T47D (cell line): ENCODE data around the gene F2RL1.
"Not testable (repeated sequence)": the region's sequence is repeated elsewhere in the genome, so short reads cannot be mapped to it uniquely, and the experiment has no call there.

ENCODE experiments used
- DNase-seq, 2 experiments: peaks; one replicate each; pipeline versions ENCODE4 v3.0.0 to v3.0.0-alpha.2; 2011 to 2012; ENCODE audit warnings: low read depth in 1 of 2, low spot score in 1 of 2
- JUND ChIP-seq: IDR thresholded peaks from 2 replicates; pipeline ENCODE4 v1.6.1; 2012; ENCODE audit warnings: low read depth
- in situ Hi-C: cut with HindIII; loops from 2 replicates; pipeline ENCODE4 v1.10.0; 2016; ENCODE audit warnings: low sequenced_read_pairs, low pct_unique_long_range_greater_than_20kb

Gene F2RL1

GRCh38 chr5:76811214-76811613 is 7.6 kb upstream of the F2RL1 start:
- no peak for TF ChIP-seq JUND
- no peak for DNase-seq
- in situ Hi-C loops = no loop called here

DNA sequence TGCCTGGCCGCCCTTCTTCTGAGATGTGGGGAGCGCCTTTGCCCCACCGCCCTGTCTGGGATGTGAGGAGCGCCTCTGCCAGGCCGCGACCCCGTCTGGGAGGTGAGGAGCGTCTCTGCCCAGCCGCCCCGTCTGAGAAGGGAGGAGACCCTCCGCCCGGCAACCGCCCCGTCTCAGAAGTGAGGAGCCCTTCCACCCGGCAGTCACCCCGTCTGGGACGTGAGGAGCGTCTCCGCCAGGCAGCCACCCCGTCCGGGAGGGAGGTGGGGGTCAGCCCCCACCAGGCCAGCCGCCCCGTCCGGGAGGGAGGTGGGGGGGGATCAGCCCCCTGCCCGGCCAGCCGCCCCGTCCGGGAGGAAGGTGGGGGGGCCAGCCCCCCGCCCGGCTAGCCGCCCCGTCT is 6.6 kb upstream of the F2RL1 start:
- in situ Hi-C loops, DNase-seq: not testable (repeated sequence)

DNA sequence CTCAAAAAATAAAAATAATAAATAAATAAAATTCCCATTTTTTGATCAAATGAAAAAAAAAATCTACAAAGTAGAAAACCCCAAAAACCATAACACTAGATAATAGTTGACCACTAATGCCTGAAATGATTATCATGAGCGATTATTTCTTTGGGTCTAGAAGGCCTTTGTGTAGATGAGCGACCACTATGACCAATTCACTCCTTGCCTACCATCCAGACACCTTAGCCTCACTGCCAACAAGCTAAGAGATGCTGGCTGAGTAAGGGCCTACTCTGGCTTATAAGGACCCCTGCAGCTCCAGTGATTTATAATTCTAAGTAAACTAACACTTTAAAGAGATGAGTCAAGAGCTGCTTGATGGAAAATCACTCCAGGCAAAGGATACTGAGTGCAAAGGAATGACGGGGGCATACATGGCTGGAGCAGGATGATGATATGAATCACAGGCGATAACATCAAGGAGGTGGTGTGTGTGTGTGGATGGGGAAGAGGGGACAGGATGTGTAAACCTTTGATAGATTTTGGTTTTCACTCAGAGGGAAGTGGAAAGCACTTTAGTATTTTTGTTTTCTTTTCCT is 4.8 kb upstream of the F2RL1 start:
- TF ChIP-seq JUND = no peak
- in situ Hi-C loops = no loop called here
- no peak for DNase-seq

DNA sequence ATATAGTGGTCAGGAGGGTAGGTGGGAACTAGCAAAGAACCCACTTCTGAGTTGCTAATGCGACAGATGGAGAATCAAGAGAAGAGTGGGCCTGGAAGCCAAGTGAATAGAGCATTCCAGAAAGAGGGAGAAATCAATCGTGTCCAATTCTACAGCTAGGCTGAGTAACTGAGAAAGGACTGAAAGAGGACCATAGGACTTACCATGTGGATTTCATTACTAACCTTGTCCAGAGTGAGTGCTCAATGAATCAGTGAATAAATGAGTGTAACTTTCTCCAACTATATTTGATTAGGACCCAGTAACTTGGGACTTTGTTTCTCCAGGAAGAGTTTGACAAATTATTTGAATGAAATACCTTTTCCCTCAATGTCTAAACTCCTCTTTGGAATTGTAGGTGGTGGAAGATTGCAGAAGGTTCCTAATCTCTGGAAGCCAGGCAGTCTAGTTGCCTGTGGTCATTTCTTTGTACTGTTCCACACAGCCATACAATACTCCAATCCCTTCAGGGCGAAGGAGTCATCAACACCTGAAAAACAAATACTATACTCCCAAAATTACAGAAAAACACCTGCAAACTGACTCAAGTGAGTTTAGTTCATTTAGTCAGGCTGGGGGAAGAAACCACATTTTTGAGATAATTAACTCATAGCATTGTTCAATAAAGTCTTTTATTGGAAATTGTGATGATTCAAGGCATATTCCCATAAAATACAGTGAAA is 2.6 kb upstream of the F2RL1 start:
- no peak for TF ChIP-seq JUND
- no peak for DNase-seq
- in situ Hi-C loops = no loop called here

GRCh38 chr5:76819851-76820525 is 1.2 kb downstream of the F2RL1 start:
- in situ Hi-C loops = no loop called here
- DNase-seq = peak in 1 of 2 experiments; percentile 16
- TF ChIP-seq JUND = no peak

DNA sequence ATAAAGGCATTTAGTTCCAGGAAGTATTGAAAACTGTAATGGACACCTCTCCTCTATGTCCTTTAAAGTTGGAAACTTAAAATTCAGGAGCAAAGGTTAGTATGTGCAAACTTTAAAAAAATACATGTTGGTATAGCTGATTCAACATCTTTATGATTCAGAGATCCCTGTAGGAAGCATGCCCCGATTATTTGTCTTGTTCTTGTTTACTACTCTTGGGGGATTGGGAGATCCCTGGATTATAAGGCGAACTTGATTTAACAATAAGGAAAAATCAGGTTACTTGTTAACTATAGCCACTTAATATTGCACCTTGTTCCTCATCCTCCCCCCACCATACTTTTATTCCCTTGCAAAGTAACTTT is 1.7 kb downstream of the F2RL1 start:
- in situ Hi-C loops = no loop called here
- no peak for DNase-seq
- no peak for TF ChIP-seq JUND

DNA sequence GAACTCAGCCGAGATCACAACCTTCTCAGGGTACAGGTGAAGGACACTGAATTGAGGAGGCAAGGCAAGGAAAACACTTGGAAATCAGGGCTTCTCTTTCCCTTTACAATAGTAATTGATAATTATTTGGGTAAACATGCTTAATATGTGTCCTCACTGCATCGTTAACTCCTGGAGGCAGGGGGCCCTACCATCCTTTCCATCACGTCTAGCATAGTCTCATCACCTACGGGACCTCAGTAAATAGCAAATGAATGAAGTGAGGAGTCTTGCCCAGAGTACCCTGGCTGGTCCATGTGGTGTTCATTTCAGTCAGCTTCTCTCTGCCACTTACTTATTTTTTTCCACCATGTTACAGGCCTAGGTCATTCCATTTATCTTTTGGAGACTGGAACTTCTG is 2.3 kb downstream of the F2RL1 start:
- no peak for DNase-seq
- in situ Hi-C loops = no loop called here
- no peak for TF ChIP-seq JUND

- DNase-seq, in situ Hi-C loops: not testable (repeated sequence)
Measured at GRCh38 chr5:76822105-76822731, 3.4 kb downstream of the F2RL1 start.

- DNase-seq, in situ Hi-C loops: not testable (repeated sequence)
Measured at GRCh38 chr5:76826416-76826815, 7.6 kb downstream of the F2RL1 start.

GRCh38 chr5:76831110-76831452 is 12.3 kb downstream of the F2RL1 start:
- no peak for DNase-seq
- no peak for TF ChIP-seq JUND
- in situ Hi-C loops = no loop called here

- no peak for TF ChIP-seq JUND
- in situ Hi-C loops = no loop called here
- DNase-seq = no peak
Measured at GRCh38 chr5:76836181-76836580, 17.4 kb downstream of the F2RL1 start.

GRCh38 chr5:76836585-76836984 is 17.8 kb downstream of the F2RL1 start:
- in situ Hi-C loops = no loop called here
- no peak for TF ChIP-seq JUND
- DNase-seq = no peak
